Stimulated activated CD8-positive, alpha-beta memory T cell treated with anti-CD3 and anti-CD28 coated beads, Interleukin-7, amount 100 ng/mL, for 48 hours (primary cell): ENCODE measurements around the gene PITPNB.

ENCODE experiments used
- DNase-seq, 2 donors: peaks; one replicate each; pipeline ENCODE4 v3.0.0-alpha.2; 2020; ENCODE audit warnings: low read depth in 1 of 2; ENCODE audit errors: extremely low read depth in 1 of 2

Gene PITPNB

GRCh38 chr22:27863556-27863955 lies 55.5 kb downstream of the PITPNB start:
- DNase-seq, result no peak

- DNase-seq, result no peak
These were observed 56.1 kb downstream of the PITPNB start for GRCh38 chr22:27863001-27863400.

GRCh38 chr22:27859336-27859735 lies 59.7 kb downstream of the PITPNB start:
- no peak for DNase-seq

GRCh38 chr22:27858626-27859025 lies 60.4 kb downstream of the PITPNB start:
- DNase-seq, result no peak

GRCh38 chr22:27857443-27857842 lies 61.6 kb downstream of the PITPNB start:
- DNase-seq, result no peak

- DNase-seq, result no peak
These were observed 62.7 kb downstream of the PITPNB start for GRCh38 chr22:27856386-27856785.

- DNase-seq, result no peak
These were observed 65.6 kb downstream of the PITPNB start for GRCh38 chr22:27853424-27853823.

- no peak for DNase-seq
These were observed 66.9 kb downstream of the PITPNB start for GRCh38 chr22:27851974-27852746.

GRCh38 chr22:27850000-27850521 lies 69.0 kb downstream of the PITPNB start:
- DNase-seq, result no peak

- no peak for DNase-seq
These were observed 71.1 kb downstream of the PITPNB start for GRCh38 chr22:27848005-27848404.

GRCh38 chr22:27846910-27847309 lies 72.1 kb downstream of the PITPNB start:
- no peak for DNase-seq

GRCh38 chr22:27846248-27846757 lies 72.8 kb downstream of the PITPNB start:
- no peak for DNase-seq

- DNase-seq, result no peak
These were observed 73.4 kb downstream of the PITPNB start for GRCh38 chr22:27845644-27846043.

GRCh38 chr22:27844656-27845591 lies 74.1 kb downstream of the PITPNB start:
- DNase-seq, result no peak

- no peak for DNase-seq
These were observed 74.8 kb downstream of the PITPNB start for GRCh38 chr22:27844256-27844655.

GRCh38 chr22:27843441-27843840 lies 75.6 kb downstream of the PITPNB start:
- no peak for DNase-seq

- DNase-seq, result no peak
These were observed 76.2 kb downstream of the PITPNB start for GRCh38 chr22:27842669-27843431.

GRCh38 chr22:27842201-27842600 lies 76.9 kb downstream of the PITPNB start:
- no peak for DNase-seq

GRCh38 chr22:27840436-27840835 lies 78.6 kb downstream of the PITPNB start:
- DNase-seq, result no peak

- DNase-seq, result no peak
These were observed 79.9 kb downstream of the PITPNB start for GRCh38 chr22:27839057-27839660.
